H1 (cell line): ENCODE measurements around the gene ARAP3. TPM values are rescaled to one million over a fixed set of nuclear protein-coding genes. Genes with fewer than 3 reads are reported as not detected.

Source experiments
- CTCF ChIA-PET: fragments of 300-600 bp; sonication (Branson Sonifier 250); formaldehyde crosslinking; loops from one replicate; lab custom pipeline; 2021; ENCODE audit not compliant: partially characterized antibody; lab: Charles Lee
- POLR2A ChIA-PET: fragments of 300-600 bp; sonication (Branson Sonifier 250); formaldehyde crosslinking; loops from one replicate; lab custom pipeline; 2021; ENCODE audit warnings: inconsistent platforms; ENCODE audit not compliant: partially characterized antibody; lab: Charles Lee
- DNase-seq, 2 experiments: peaks; one replicate each; pipeline versions ENCODE4 v3.0.0 to v3.0.0-alpha.2; 2010 to 2022; ENCODE audit warnings: low spot score in 2 of 2, low read depth in 1 of 2, mixed read lengths in 1 of 2
- FAIRE-seq: peaks from 2 replicates; lab custom pipeline; 2011; peaks lifted over from hg19 to GRCh38; lab: Jason Lieb, UNC
- H2AFZ ChIP-seq: 2 replicates; pipeline ENCODE4 v1.8.1; 2012; ENCODE audit warnings: low read length, inconsistent platforms
- H2AK5ac ChIP-seq: 2 replicates; pipeline ENCODE4 v1.6.1; 2013; ENCODE audit warnings: low read depth, low read length
- H2BK120ac ChIP-seq: replicated peaks from 2 replicates; pipeline ENCODE3; 2013; ENCODE audit warnings: low read depth, low read length, inconsistent platforms
- H2BK12ac ChIP-seq: 2 replicates; pipeline ENCODE4 v1.6.1; 2013; ENCODE audit warnings: low read depth, low read length
- H2BK15ac ChIP-seq: 2 replicates; pipeline ENCODE4 v1.6.1; 2013; ENCODE audit warnings: low read length
- H2BK20ac ChIP-seq: 2 replicates; pipeline ENCODE4 v1.6.1; 2013; ENCODE audit warnings: low read length
- H2BK5ac ChIP-seq: 2 replicates; pipeline ENCODE4 v1.6.1; 2013; ENCODE audit warnings: low read depth, low read length
- H3K14ac ChIP-seq: 2 replicates; pipeline ENCODE4 v1.6.1; 2013; ENCODE audit warnings: inconsistent platforms; ENCODE audit not compliant: insufficient read length
- H3K18ac ChIP-seq: 2 replicates; pipeline ENCODE4 v1.6.1; 2013; ENCODE audit warnings: low read length; ENCODE audit errors: extremely low read depth
- H3K23ac ChIP-seq: 2 replicates; pipeline ENCODE4 v1.6.1; 2013; ENCODE audit warnings: inconsistent platforms; ENCODE audit not compliant: insufficient read length
- H3K23me2 ChIP-seq: 2 replicates; pipeline ENCODE4 v1.6.1; 2013; ENCODE audit warnings: low read depth, low read length
- H3K27ac ChIP-seq: 2 replicates; pipeline ENCODE4 v1.6.1; 2011; ENCODE audit warnings: low read depth, low read length, inconsistent platforms
- H3K27me3 ChIP-seq, 4 experiments: replicated peaks in 1 of 4; 1 replicate in 1 of 4; 2 replicates in 3 of 4; pipeline versions ENCODE4 v1.6.1 to v1.8.1; 2011 to 2013; ENCODE audit warnings: low read length in 3 of 4, mild to moderate bottlenecking in 3 of 4, inconsistent platforms in 2 of 4, mixed read lengths in 2 of 4, moderate library complexity in 1 of 4; ENCODE audit not compliant: control insufficient read depth in 3 of 4, insufficient read depth in 3 of 4; ENCODE audit errors: extremely low read depth in 1 of 4
- H3K36me3 ChIP-seq, 4 experiments: 2 replicates each; pipeline versions ENCODE4 v1.6.1 to v1.8.1; 2011 to 2013; ENCODE audit warnings: mild to moderate bottlenecking in 4 of 4, low read length in 3 of 4, moderate library complexity in 2 of 4, control low read depth in 1 of 4, inconsistent platforms in 1 of 4; ENCODE audit not compliant: insufficient read depth in 4 of 4, control insufficient read depth in 2 of 4
- H3K4ac ChIP-seq: replicated peaks from 2 replicates; pipeline ENCODE3; 2013; ENCODE audit warnings: low read length, low read depth, mixed read lengths, inconsistent platforms; ENCODE audit not compliant: insufficient read length
- H3K4me1 ChIP-seq, 4 experiments: replicated peaks in 1 of 4; 1 replicate in 1 of 4; 2 replicates in 3 of 4; pipeline versions ENCODE4 v1.6.1 to v1.8.1; 2011 to 2013; ENCODE audit warnings: low read length in 3 of 4, inconsistent platforms in 2 of 4, mixed read lengths in 1 of 4; ENCODE audit not compliant: insufficient read depth in 4 of 4, control insufficient read depth in 3 of 4
- H3K4me2 ChIP-seq, 2 experiments: 2 replicates each; pipeline versions ENCODE4 v1.6.1 to v1.8.1; 2011 to 2013; ENCODE audit warnings: low read depth in 2 of 2, low read length in 2 of 2, control low read depth in 1 of 2, inconsistent platforms in 1 of 2, mild to moderate bottlenecking in 1 of 2; ENCODE audit not compliant: insufficient read depth in 1 of 2
- H3K4me3 ChIP-seq, 4 experiments: fragments of 200-600, 300-600 bp in 1 of 4; sonication (generic), shearing (Covaris generic), sonication (Bioruptor Twin) in 1 of 4; 2 replicates each; pipeline versions ENCODE4 v1.5.1 to v1.8.1; 2011 to 2016; ENCODE audit warnings: low read length in 4 of 4, low read depth in 3 of 4, control low read depth in 2 of 4, inconsistent platforms in 2 of 4, mild to moderate bottlenecking in 2 of 4, mixed read lengths in 1 of 4, moderate library complexity in 1 of 4; ENCODE audit not compliant: insufficient read depth in 2 of 4; ENCODE audit errors: extremely low read depth in 1 of 4
- H3K56ac ChIP-seq: replicated peaks from 2 replicates; pipeline ENCODE3; 2013; ENCODE audit warnings: low read depth, mild to moderate bottlenecking, mixed read lengths, low read length, inconsistent platforms; ENCODE audit not compliant: insufficient read length
- H3K79me1 ChIP-seq: 2 replicates; pipeline ENCODE4 v1.6.1; 2013; ENCODE audit warnings: low read depth, low read length, control low read depth
- H3K79me2 ChIP-seq, 2 experiments: 2 replicates each; pipeline versions ENCODE4 v1.6.1 to v1.8.1; 2012 to 2013; ENCODE audit warnings: low read length in 2 of 2, mild to moderate bottlenecking in 2 of 2, inconsistent platforms in 1 of 2; ENCODE audit not compliant: insufficient read depth in 2 of 2, control insufficient read depth in 1 of 2
- H3K9ac ChIP-seq, 4 experiments: replicated peaks in 1 of 4; 1 replicate in 1 of 4; 2 replicates in 3 of 4; pipeline versions ENCODE4 v1.6.1 to v1.8.1; 2011 to 2013; ENCODE audit warnings: low read depth in 3 of 4, low read length in 3 of 4, control low read depth in 2 of 4, mild to moderate bottlenecking in 2 of 4, moderate library complexity in 2 of 4, inconsistent platforms in 1 of 4; ENCODE audit errors: extremely low read depth in 1 of 4
- H3K9me3 ChIP-seq, 2 experiments: 2 replicates each; pipeline versions ENCODE4 v1.6.1 to v1.8.1; 2012 to 2013; ENCODE audit warnings: mild to moderate bottlenecking in 2 of 2, moderate library complexity in 2 of 2, control low read depth in 1 of 2, inconsistent platforms in 1 of 2, low read depth in 1 of 2, low read length in 1 of 2, mixed read lengths in 1 of 2; ENCODE audit not compliant: insufficient read depth in 2 of 2
- H4K20me1 ChIP-seq, 2 experiments: replicated peaks in 1 of 2; 2 replicates each; pipeline versions ENCODE3 to v1.8.1; 2011 to 2013; ENCODE audit warnings: inconsistent platforms in 2 of 2, low read length in 2 of 2, mild to moderate bottlenecking in 1 of 2; ENCODE audit not compliant: insufficient read depth in 2 of 2, control insufficient read depth in 1 of 2
- H4K5ac ChIP-seq: 2 replicates; pipeline ENCODE4 v1.6.1; 2013; ENCODE audit warnings: low read length, low read depth, mixed read lengths, inconsistent platforms; ENCODE audit not compliant: insufficient read length
- H4K8ac ChIP-seq: 2 replicates; pipeline ENCODE4 v1.8.0; 2013; ENCODE audit warnings: mild to moderate bottlenecking, moderate library complexity, low read length, inconsistent platforms; ENCODE audit not compliant: insufficient read depth; ENCODE audit errors: extremely low read depth
- H4K91ac ChIP-seq: replicated peaks from 2 replicates; pipeline ENCODE3; 2013; ENCODE audit warnings: low read length, mixed read lengths, inconsistent platforms; ENCODE audit not compliant: insufficient read length
- HDAC2 ChIP-seq, 2 experiments: fragments of 300-600 bp in 1 of 2; sonication (generic) in 1 of 2; IDR thresholded peaks; 2 replicates each; pipeline ENCODE4 v1.6.1; 2011 to 2012; ENCODE audit warnings: low read depth in 2 of 2, low read length in 2 of 2, mild to moderate bottlenecking in 2 of 2, moderate library complexity in 2 of 2, borderline replicate concordance in 1 of 2, inconsistent platforms in 1 of 2
- WGBS, 2 experiments: shearing (Covaris generic) in 1 of 2; methylation state at CpG; one replicate each; pipeline versions ENCODE4 v1.1.6 to v1.1.7; 2013 to 2015; ENCODE audit warnings: low lambda C conversion rate in 2 of 2, mixed read lengths in 2 of 2, inconsistent platforms in 1 of 2, low coverage in 1 of 2, missing lambda C conversion rate in 1 of 2; ENCODE audit not compliant: insufficient replicate concordance in 2 of 2, insufficient coverage in 1 of 2, insufficient read length in 1 of 2; ENCODE audit errors: extremely low coverage in 1 of 2, missing lambda C conversion rate in 1 of 2; 5-methylcytosine and 5-hydroxymethylcytosine counted together
- polyA plus RNA-seq, 7 experiments: library from polyadenylated mRNA; depleted of rRNA in 3 of 7; stranded (reverse) in 5 of 7; unstranded in 2 of 7; fragments of >200 nt in 5 of 7; fragments of 200-250 nt in 2 of 7; gene quantifications; 1 replicate in 5 of 7; 2 replicates in 1 of 7; 4 replicates in 1 of 7; pipeline versions ENCODE4 v1.2.1 to v1.2.3, GENCODE V29; 2011 to 2013; ENCODE audit warnings: missing spikeins in 2 of 7, mixed read lengths in 2 of 7
- total RNA-seq: library from RNA; stranded (reverse); fragmentation: NEBNext Ultra II Directional; extraction: Animal tissue kit (Norgen Biotek cat#: 25700); gene quantifications from 2 replicates; pipeline ENCODE4 v1.2.1, GENCODE V29; 2021

The ARAP3 gene
- total and polyA plus RNA-seq, 2 of the 8 experiments (the other 6 are each of a cell fraction or from before 2014, with no cell fraction given), result 14.4 to 48.6 TPM

DNA sequence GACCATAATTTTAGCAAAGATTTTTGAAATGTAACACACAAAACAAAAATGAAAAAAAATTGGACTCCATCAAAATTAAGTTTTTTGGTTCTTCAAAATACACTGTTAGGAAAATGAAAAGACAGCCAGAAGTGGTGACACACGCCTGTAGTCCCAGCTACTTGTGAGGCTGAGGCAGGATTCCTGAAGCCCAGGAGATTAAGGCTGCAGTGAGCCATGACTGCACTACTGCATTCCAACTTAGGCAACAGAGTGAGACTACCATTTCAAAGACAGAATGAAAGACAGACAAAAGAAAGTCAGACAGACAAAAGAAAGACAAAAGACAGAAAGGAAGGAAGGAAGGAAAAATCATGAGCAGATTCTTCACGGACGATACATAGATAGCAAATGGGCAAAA lies 70.7 kb downstream of the ARAP3 start:
- no peaks in the 10 kb centered on the region; a peak in 3 of 7 replicates for H3K4me1 ChIP-seq
- no peaks in the 10 kb centered on the region for H3K23me2 ChIP-seq
- H4K5ac ChIP-seq, result no peak overlapping the region
- no peak for FAIRE-seq
- no peaks in the 10 kb centered on the region for H3K36me3 ChIP-seq
- 92% methylated on average over 3 of the region's 3 CpGs; no CpG with 5 or more reads in 1 of the 2 experiments for WGBS, 2 experiments
- H3K4ac ChIP-seq, result no peak overlapping the region
- no peak overlapping the region for H3K27ac ChIP-seq
- H3K79me1 ChIP-seq, result no peaks in the 10 kb centered on the region; the same call in 1 of the 2 replicates
- H3K9me3 ChIP-seq, result no peaks in the 10 kb centered on the region
- no peak overlapping the region for H4K8ac ChIP-seq
- H3K27me3 ChIP-seq, result no peaks in the 10 kb centered on the region
- H3K14ac ChIP-seq, result no peak overlapping the region
- H3K23ac ChIP-seq, result no peak overlapping the region
- H3K56ac ChIP-seq, result no peak overlapping the region
- no peak overlapping the region for H2BK5ac ChIP-seq
- H3K4me2 ChIP-seq, result no peak overlapping the region
- H3K18ac ChIP-seq, result no peak overlapping the region
- H2AK5ac ChIP-seq, result no peak overlapping the region
- peaks cover 10 to 91% of the 10 kb centered on the region in 2 experiments for H3K79me2 ChIP-seq
- no peak overlapping the region for H2AFZ ChIP-seq
- no peak overlapping the region for H2BK12ac ChIP-seq
- H4K91ac ChIP-seq, result no peak overlapping the region
- H3K4me3 ChIP-seq, result no peak overlapping the region
- ChIA-PET POLR2A (interaction anchor here (2.0 kb wide), 1 partner anchor 17 kb away, joined by 7 read pairs; no protein-coding TSS in a partner anchor), CTCF (interaction anchor here (8.8 kb wide), 1 partner anchor 19 kb away, joined by 74 read pairs; no protein-coding TSS in a partner anchor)
- H2BK15ac ChIP-seq, result no peak overlapping the region
- no peak overlapping the region for H3K9ac ChIP-seq
- no peak overlapping the region for H2BK120ac ChIP-seq
- DNase-seq, result no peak
- H2BK20ac ChIP-seq, result no peak overlapping the region
- H4K20me1 ChIP-seq, result peaks cover 0 to 3% of the 10 kb centered on the region in 2 experiments
- no peak for TF ChIP-seq HDAC2 (IDR thresholded peaks at IDR 0.05; ENCODE audit: borderline replicate concordance in 1 of 2, low read depth in 2 of 2, low read length in 2 of 2)
